HFFc6 (cell line): ENCODE results near the gene OR4C12. TPM values are rescaled to one million over a fixed set of nuclear protein-coding genes. Genes with fewer than 3 reads are reported as not detected.
"Not testable (repeated sequence)": the region's sequence is repeated elsewhere in the genome, so short reads cannot be mapped to it uniquely, and the experiment has no call there.

Experiments used
- DNase-seq: peaks from one replicate; pipeline ENCODE4 v3.0.0-alpha.2; 2018
- H3K27ac Mint-ChIP-seq: 2 replicates; pipeline ENCODE4 v1.8.0; 2020; ENCODE audit warnings: mild to moderate bottlenecking, mixed read lengths
- H3K27me3 Mint-ChIP-seq: 2 replicates; pipeline ENCODE4 v1.8.0; 2021; ENCODE audit warnings: mild to moderate bottlenecking, moderate library complexity, mixed read lengths; ENCODE audit not compliant: insufficient read depth
- H3K36me3 Mint-ChIP-seq: 2 replicates; pipeline ENCODE4 v1.8.0; 2021; ENCODE audit warnings: low read depth, mixed read lengths
- H3K4me1 Mint-ChIP-seq: 2 replicates; pipeline ENCODE4 v1.8.0; 2020; ENCODE audit warnings: low read depth, mixed read lengths
- H3K4me3 Mint-ChIP-seq: 2 replicates; pipeline ENCODE4 v1.8.0; 2020; ENCODE audit warnings: mild to moderate bottlenecking, moderate library complexity, mixed read lengths
- H3K9me3 Mint-ChIP-seq: 2 replicates; pipeline ENCODE4 v1.8.0; 2020; ENCODE audit warnings: mild to moderate bottlenecking, mixed read lengths
- CTCF ChIP-seq: fragments of 200-600 bp; sonication (generic); IDR thresholded peaks from 2 replicates; pipeline ENCODE4 v1.5.0; 2021; ENCODE audit warnings: antibody characterized with exemption, mild to moderate bottlenecking
- long read RNA-seq: library from polyadenylated mRNA; unstranded; transcript quantifications from one replicate; pipeline ENCODE4 v2.0.0, GENCODE V29; 2019
- total RNA-seq, 6 experiments: library from RNA; stranded (reverse); fragmentation: NEBNext Ultra II Directional; extraction: Animal tissue kit (Norgen Biotek cat#: 25700); gene quantifications; 2 replicates in 1 of 6; 3 replicates in 5 of 6; pipeline ENCODE4 v1.2.3, GENCODE V29; 2021

Gene OR4C12
- total RNA-seq, result not detected
- long read RNA-seq, result 0 reads

DNA sequence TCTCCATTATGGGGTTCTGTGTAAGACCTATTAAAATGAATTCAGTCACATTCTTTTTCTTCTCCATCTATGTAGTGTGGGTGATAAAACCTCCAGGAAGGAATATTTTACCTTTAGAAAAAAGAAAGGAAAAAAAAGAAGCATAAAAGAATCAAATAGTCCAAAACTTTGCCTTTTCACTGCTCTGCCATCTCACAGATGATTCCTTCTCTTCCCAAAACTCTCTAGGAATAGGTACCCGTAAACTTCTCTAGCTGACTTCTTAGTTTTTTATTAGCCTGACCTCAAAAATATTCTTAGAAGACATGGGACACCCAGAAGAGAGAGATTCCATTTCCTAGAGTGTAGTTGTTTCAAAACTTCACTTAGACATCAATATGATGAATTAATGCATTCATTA, at the start of gene OR4C12:
OR4C12 (minus strand) TSS at position 101 of the 400 bp plus-strand sequence; CDS start at position 67, 34 bp downstream.
- not testable (repeated sequence) for H3K4me1 Mint-ChIP-seq, DNase-seq, H3K4me3 Mint-ChIP-seq, H3K36me3 Mint-ChIP-seq, H3K27me3 Mint-ChIP-seq, H3K27ac Mint-ChIP-seq
- peaks cover 25% of the 10 kb centered on the region for H3K9me3 Mint-ChIP-seq

DNA sequence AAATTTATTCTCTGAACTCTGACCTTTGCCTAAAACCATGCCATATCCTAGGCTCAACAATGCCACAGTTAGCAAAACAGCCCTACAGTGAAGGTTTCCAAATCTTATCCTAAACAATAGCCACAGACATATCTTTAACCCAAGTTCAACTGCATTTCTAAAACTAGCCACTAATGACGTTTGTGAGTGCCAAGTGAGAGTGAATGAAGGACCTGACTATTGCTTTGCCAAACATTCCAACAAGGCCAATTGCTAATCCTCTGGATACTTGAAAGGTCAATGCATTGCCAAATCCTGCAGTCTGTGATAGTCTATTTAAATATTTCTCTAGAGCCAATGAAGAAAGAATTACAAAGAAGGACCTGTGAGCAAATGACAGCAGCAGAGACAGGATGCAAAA, 47.9 kb upstream of the OR4C12 start:
- no peak for TF ChIP-seq CTCF
- no peak for DNase-seq
- Mint-ChIP-seq H3K4me3 (no peak overlapping the region), H3K9me3 (peaks cover 46% of the 10 kb centered on the region), H3K27ac (no peak overlapping the region), H3K4me1 (no peaks in the 10 kb centered on the region), H3K27me3 (no peaks in the 10 kb centered on the region), H3K36me3 (no peaks in the 10 kb centered on the region)

DNA sequence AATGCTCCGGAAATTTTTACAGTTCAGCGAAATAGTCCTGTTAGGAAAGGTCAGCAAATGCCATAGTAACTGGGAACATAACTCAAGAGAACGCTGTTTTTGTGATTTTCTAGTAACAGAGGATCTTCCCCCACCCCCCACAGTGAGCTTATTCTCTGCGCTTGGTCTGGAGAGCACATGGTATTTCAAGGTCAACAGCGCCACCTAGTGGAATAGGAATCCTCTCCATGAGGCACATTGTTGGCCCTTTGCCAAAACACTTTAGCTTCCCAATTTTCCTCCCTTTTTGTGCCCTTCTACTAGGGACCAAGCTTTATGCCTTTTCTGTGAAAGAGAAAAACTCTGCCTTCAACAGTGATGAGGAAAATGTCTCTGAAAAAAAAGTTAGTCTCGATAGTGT, 13.2 kb upstream of the OR4C12 start:
- DNase-seq, result peak; percentile 43

DNA sequence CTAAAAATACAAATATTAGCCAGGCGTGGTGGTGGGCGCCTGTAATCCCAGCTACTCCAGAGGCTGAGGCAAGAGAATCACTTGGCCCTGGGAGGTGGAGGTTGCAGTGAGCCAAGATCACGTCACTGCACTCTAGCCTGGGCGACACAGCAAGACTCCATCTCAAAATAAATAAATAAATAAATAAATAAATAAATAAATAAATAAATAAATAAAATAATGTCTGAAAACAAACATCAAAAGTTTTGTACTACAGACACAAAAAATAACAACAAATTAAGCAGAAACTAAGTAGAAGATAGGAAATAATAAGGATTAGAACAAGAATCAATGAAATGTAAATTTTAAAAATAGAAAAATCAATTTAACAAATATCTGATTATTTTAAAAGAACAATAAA, 8.9 kb downstream of the OR4C12 start:
- not testable (repeated sequence) for H3K4me1 Mint-ChIP-seq, H3K4me3 Mint-ChIP-seq, DNase-seq, H3K27me3 Mint-ChIP-seq, H3K36me3 Mint-ChIP-seq, H3K27ac Mint-ChIP-seq
- peaks cover 37% of the 10 kb centered on the region for H3K9me3 Mint-ChIP-seq

More for the DNA sequence above, 13.2 kb upstream of the OR4C12 start:
- H3K4me1 Mint-ChIP-seq, result no peaks in the 10 kb centered on the region
- no peaks in the 10 kb centered on the region for H3K27me3 Mint-ChIP-seq
- H3K27ac Mint-ChIP-seq, result no peak overlapping the region
- no peaks in the 10 kb centered on the region for H3K36me3 Mint-ChIP-seq
- no peak overlapping the region for H3K4me3 Mint-ChIP-seq
- peak; percentile 83 for TF ChIP-seq CTCF
- peaks cover 19% of the 10 kb centered on the region for H3K9me3 Mint-ChIP-seq

- peaks cover 30% of the 10 kb centered on the region for H3K9me3 Mint-ChIP-seq
- DNase-seq, result no peak
- H3K36me3 Mint-ChIP-seq, result no peaks in the 10 kb centered on the region
- H3K4me3 Mint-ChIP-seq, result no peak within 1 kb of the TSS
- H3K27ac Mint-ChIP-seq, result no peak within 1 kb of the TSS
- no peak for TF ChIP-seq CTCF
- no peaks in the 10 kb centered on the region for H3K4me1 Mint-ChIP-seq
- H3K27me3 Mint-ChIP-seq, result no peaks in the 10 kb centered on the region
These were observed 30.2 kb downstream of the OR4C12 start, which contains the start of gene OR4C13 for GRCh38 chr11:49952091-49952490. TSS of gene OR4C13 (plus strand) at chr11:49952391. CDS start at chr11:49952423, 32 bp downstream.

GRCh38 chr11:49948701-49949100, 33.6 kb downstream of the OR4C12 start:
- H3K4me3 Mint-ChIP-seq, DNase-seq, H3K27me3 Mint-ChIP-seq, H3K27ac Mint-ChIP-seq, H3K4me1 Mint-ChIP-seq, H3K36me3 Mint-ChIP-seq: not testable (repeated sequence)
- peaks cover 26% of the 10 kb centered on the region for H3K9me3 Mint-ChIP-seq

Other genes starting within 250 kb of the OR4C12 start
- not detected for gene OR4C13, start 30.1 kb downstream of the OR4C12 start, total RNA-seq
- not detected for gene OR4C45, start 50.3 kb upstream of the OR4C12 start, total RNA-seq